Measurements from ENCODE around the gene DOCK2.

DNA sequence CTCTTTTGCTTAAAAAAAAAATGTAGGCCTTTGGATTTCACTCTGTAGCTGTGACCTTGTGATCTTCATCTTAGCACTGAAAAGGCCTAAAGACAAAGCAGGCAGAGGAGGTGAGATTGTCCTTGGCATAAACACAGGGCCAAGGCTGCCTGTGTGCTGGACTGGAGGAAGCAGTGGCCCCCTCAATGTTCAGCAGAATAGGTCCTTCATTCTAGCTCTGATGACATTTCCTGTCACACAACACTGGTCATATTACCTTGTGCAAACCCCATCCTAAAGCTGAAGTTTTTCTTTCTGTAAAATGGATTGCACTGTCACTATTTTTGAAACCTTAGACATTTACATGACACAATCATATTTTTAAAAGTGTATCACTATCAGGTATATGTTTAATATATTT lies 195.8 kb downstream of the DOCK2 start:
- TF ChIP-seq, protein P1, sequence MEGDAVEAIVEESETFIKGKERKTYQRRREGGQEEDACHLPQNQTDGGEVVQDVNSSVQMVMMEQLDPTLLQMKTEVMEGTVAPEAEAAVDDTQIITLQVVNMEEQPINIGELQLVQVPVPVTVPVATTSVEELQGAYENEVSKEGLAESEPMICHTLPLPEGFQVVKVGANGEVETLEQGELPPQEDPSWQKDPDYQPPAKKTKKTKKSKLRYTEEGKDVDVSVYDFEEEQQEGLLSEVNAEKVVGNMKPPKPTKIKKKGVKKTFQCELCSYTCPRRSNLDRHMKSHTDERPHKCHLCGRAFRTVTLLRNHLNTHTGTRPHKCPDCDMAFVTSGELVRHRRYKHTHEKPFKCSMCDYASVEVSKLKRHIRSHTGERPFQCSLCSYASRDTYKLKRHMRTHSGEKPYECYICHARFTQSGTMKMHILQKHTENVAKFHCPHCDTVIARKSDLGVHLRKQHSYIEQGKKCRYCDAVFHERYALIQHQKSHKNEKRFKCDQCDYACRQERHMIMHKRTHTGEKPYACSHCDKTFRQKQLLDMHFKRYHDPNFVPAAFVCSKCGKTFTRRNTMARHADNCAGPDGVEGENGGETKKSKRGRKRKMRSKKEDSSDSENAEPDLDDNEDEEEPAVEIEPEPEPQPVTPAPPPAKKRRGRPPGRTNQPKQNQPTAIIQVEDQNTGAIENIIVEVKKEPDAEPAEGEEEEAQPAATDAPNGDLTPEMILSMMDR (IDR thresholded peaks at IDR 0.05; ENCODE audit: borderline replicate concordance, extremely low read depth, low read length, poor library complexity, severe bottlenecking): no peak
- no peak for TF ChIP-seq EZH2 (IDR thresholded peaks at IDR 0.05; ENCODE audit: borderline replicate concordance, low read depth, low read length, severe bottlenecking)
